ENCODE data around the gene CHRND.

Gene CHRND

GRCh38 chr2:232518844-232519243, 7.1 kb upstream of the CHRND start:
- H3K9me3 ChIP-seq (ENCODE audit: control insufficient read depth, insufficient read depth, low read depth, low read length) = no peaks in the 10 kb centered on the region
- H3K4me3 ChIP-seq (ENCODE audit: low read depth, low read length) = no peak overlapping the region
- no peak overlapping the region for H3K27ac ChIP-seq (ENCODE audit: extremely low read depth, low read depth, low read length)
- no peaks in the 10 kb centered on the region for H3K36me3 ChIP-seq (ENCODE audit: control insufficient read depth in 2 of 2, insufficient read depth in 1 of 2, low read length in 2 of 2)
- ChIA-PET CTCF (interaction anchor here (0.7 to 1.1 kb wide), 3 partner anchors 34 to 71 kb away, joined by 3 to 9 read pairs (median 3); no protein-coding TSS in a partner anchor), POLR2A (no interaction called here)
- TF ChIP-seq ZIC2 (tag by site-specific recombination; IDR thresholded peaks at IDR 0.05) (peak; percentile 57), ZNF391 (tag by site-specific recombination; IDR thresholded peaks at IDR 0.05; ENCODE audit: borderline replicate concordance, low read depth) (no peak), ZNF324 (tag by site-specific recombination; IDR thresholded peaks at IDR 0.05) (no peak), KLF17 (tag by site-specific recombination; IDR thresholded peaks at IDR 0.05) (no peak)
- H3K4me1 ChIP-seq (ENCODE audit: control insufficient read depth, insufficient read depth, low read length) = no peaks in the 10 kb centered on the region; the same call in 1 of the 2 replicates

GRCh38 chr2:232519581-232520438, 6.2 kb upstream of the CHRND start, which contains the start of gene PRSS56:
Gene PRSS56 (plus strand): TSS chr2:232520388. CDS start chr2:232520599, 211 bp downstream.
- no peak for TF ChIP-seq ZNF488 (tag by site-specific recombination; IDR thresholded peaks at IDR 0.05)
- Histone ChIP-seq H3K36me3 (ENCODE audit: control insufficient read depth in 2 of 2, insufficient read depth in 1 of 2, low read length in 2 of 2) (no peaks in the 10 kb centered on the region), H3K27ac (ENCODE audit: extremely low read depth, low read depth, low read length) (no peak within 1 kb of the TSS), H3K4me3 (ENCODE audit: low read depth, low read length) (no peak within 1 kb of the TSS), H3K9me3 (ENCODE audit: control insufficient read depth, insufficient read depth, low read depth, low read length) (no peaks in the 10 kb centered on the region), H3K4me1 (ENCODE audit: control insufficient read depth, insufficient read depth, low read length) (no peaks in the 10 kb centered on the region; the same call in 1 of the 2 replicates)
- CTCF ChIA-PET = interaction anchor here (0.6 to 4.9 kb wide), 10 partner anchors 12 to 595 kb away, joined by 3 to 77 read pairs (median 5); no protein-coding TSS in a partner anchor
- POLR2A ChIA-PET = no interaction called here

- H3K36me3 ChIP-seq (ENCODE audit: control insufficient read depth in 2 of 2, insufficient read depth in 1 of 2, low read length in 2 of 2) = no peaks in the 10 kb centered on the region
- CTCF ChIA-PET = interaction anchor here (0.6 to 4.9 kb wide), 12 partner anchors 17 to 843 kb away, joined by 3 to 77 read pairs (median 4); no protein-coding TSS in a partner anchor
- no peaks in the 10 kb centered on the region; the same call in 1 of the 2 replicates for H3K4me1 ChIP-seq (ENCODE audit: control insufficient read depth, insufficient read depth, low read length)
- no peak overlapping the region for H3K27ac ChIP-seq (ENCODE audit: extremely low read depth, low read depth, low read length)
- TF ChIP-seq ZNF777 (tag by site-specific recombination; IDR thresholded peaks at IDR 0.05; ENCODE audit: borderline replicate concordance) = no peak
- no peak for TF ChIP-seq ZNF843 (tag by site-specific recombination; IDR thresholded peaks at IDR 0.05)
- TF ChIP-seq ZNF600 (tag by site-specific recombination; IDR thresholded peaks at IDR 0.05) = no peak
- no peak for TF ChIP-seq ZNF23 (tag by site-specific recombination; IDR thresholded peaks at IDR 0.05; ENCODE audit: borderline replicate concordance)
- TF ChIP-seq ZBTB20 (tag by site-specific recombination; IDR thresholded peaks at IDR 0.05) = no peak
- no peak for TF ChIP-seq ZSCAN4 (tag by site-specific recombination; IDR thresholded peaks at IDR 0.05)
- no peak for TF ChIP-seq ZNF239 (tag by site-specific recombination; IDR thresholded peaks at IDR 0.05)
- no peak overlapping the region for H3K4me3 ChIP-seq (ENCODE audit: low read depth, low read length)
- POLR2A ChIA-PET = no interaction called here
- H3K9me3 ChIP-seq (ENCODE audit: control insufficient read depth, insufficient read depth, low read depth, low read length) = no peaks in the 10 kb centered on the region
Observed at GRCh38 chr2:232520489-232520888, 5.5 kb upstream of the CHRND start.

- no peak overlapping the region for H3K4me3 ChIP-seq (ENCODE audit: low read depth, low read length)
- H3K36me3 ChIP-seq (ENCODE audit: control insufficient read depth in 2 of 2, insufficient read depth in 1 of 2, low read length in 2 of 2) = no peaks in the 10 kb centered on the region
- no peak overlapping the region for H3K27ac ChIP-seq (ENCODE audit: extremely low read depth, low read depth, low read length)
- ChIA-PET POLR2A (no interaction called here), CTCF (interaction anchor here (0.6 to 4.9 kb wide), 16 partner anchors 20 to 844 kb away, joined by 3 to 77 read pairs (median 4); no protein-coding TSS in a partner anchor)
- no peaks in the 10 kb centered on the region for H3K9me3 ChIP-seq (ENCODE audit: control insufficient read depth, insufficient read depth, low read depth, low read length)
- H3K4me1 ChIP-seq (ENCODE audit: control insufficient read depth, insufficient read depth, low read length) = no peaks in the 10 kb centered on the region; the same call in 1 of the 2 replicates
- no peak for TF ChIP-seq ZFP69B (tag by site-specific recombination; IDR thresholded peaks at IDR 0.05)
- no peak for TF ChIP-seq BCL11A (tag by site-specific recombination; IDR thresholded peaks at IDR 0.05; ENCODE audit: low read depth)
- no peak for TF ChIP-seq ZNF112 (tag by site-specific recombination; IDR thresholded peaks at IDR 0.05)
- TF ChIP-seq ZNF791 (tag by site-specific recombination; IDR thresholded peaks at IDR 0.05) = no peak
- TF ChIP-seq ZNF280C (tag by site-specific recombination; IDR thresholded peaks at IDR 0.05) = no peak
- TF ChIP-seq ZNF214 (tag by site-specific recombination; IDR thresholded peaks at IDR 0.05; ENCODE audit: borderline replicate concordance) = no peak
- TF ChIP-seq ZSCAN5A (tag by site-specific recombination; IDR thresholded peaks at IDR 0.05) = no peak
Observed at GRCh38 chr2:232521098-232521497, 4.9 kb upstream of the CHRND start.
